H1 (cell line): ENCODE measurements around the gene CLBA1. TPM values are rescaled to one million over a fixed set of nuclear protein-coding genes. Genes with fewer than 3 reads are reported as not detected.

ENCODE experiments used
- CHD1 ChIP-seq: IDR thresholded peaks from 2 replicates; pipeline ENCODE4 v1.6.1; 2012; ENCODE audit warnings: low read depth, low read length, improper control_type of control experiment
- EP300 ChIP-seq, 2 experiments: IDR thresholded peaks; 1 replicate in 1 of 2; 2 replicates in 1 of 2; pipeline ENCODE4 v1.6.1; 2011 to 2012; ENCODE audit warnings: low read depth in 2 of 2, low read length in 2 of 2, mild to moderate bottlenecking in 2 of 2, borderline replicate concordance in 1 of 2, inconsistent platforms in 1 of 2, moderate library complexity in 1 of 2
- FOSL1 ChIP-seq: IDR thresholded peaks from 2 replicates; pipeline ENCODE4 v1.6.1; 2011; ENCODE audit warnings: mild to moderate bottlenecking, low read depth, low read length, moderate library complexity; ENCODE audit not compliant: insufficient read depth
- RAD21 ChIP-seq, 2 experiments: IDR thresholded peaks in 1 of 2; conservative IDR thresholded peaks in 1 of 2; 2 replicates each; pipeline ENCODE4 v1.6.1; 2011; ENCODE audit warnings: low read depth in 2 of 2, low read length in 2 of 2, improper control_type of control experiment in 1 of 2, inconsistent platforms in 1 of 2, mild to moderate bottlenecking in 1 of 2, moderate library complexity in 1 of 2
- SIRT6 ChIP-seq: IDR thresholded peaks from one replicate; pipeline ENCODE4 v1.7.1; 2012; ENCODE audit warnings: low read length, inconsistent platforms
- SP4 ChIP-seq: IDR thresholded peaks from 2 replicates; pipeline ENCODE4 v1.6.1; 2012; ENCODE audit warnings: low read length, inconsistent platforms
- ZNF274 ChIP-seq: IDR thresholded peaks from 2 replicates; pipeline ENCODE4 v1.7.0; 2012; ENCODE audit warnings: low read length, borderline replicate concordance; ENCODE audit errors: extremely low read depth
- polyA plus RNA-seq, 7 experiments: library from polyadenylated mRNA; depleted of rRNA in 3 of 7; stranded (reverse) in 5 of 7; unstranded in 2 of 7; fragments of >200 nt in 5 of 7; fragments of 200-250 nt in 2 of 7; gene quantifications; 1 replicate in 5 of 7; 2 replicates in 1 of 7; 4 replicates in 1 of 7; pipeline versions ENCODE4 v1.2.1 to v1.2.3, GENCODE V29; 2011 to 2013; ENCODE audit warnings: missing spikeins in 2 of 7, mixed read lengths in 2 of 7
- total RNA-seq: library from RNA; stranded (reverse); fragmentation: NEBNext Ultra II Directional; extraction: Animal tissue kit (Norgen Biotek cat#: 25700); gene quantifications from 2 replicates; pipeline ENCODE4 v1.2.1, GENCODE V29; 2021

CLBA1 gene
- total and polyA plus RNA-seq, 2 of the 8 experiments (the other 6 are each of a cell fraction or from before 2014, with no cell fraction given) = 1.6 to 2.4 TPM

DNA sequence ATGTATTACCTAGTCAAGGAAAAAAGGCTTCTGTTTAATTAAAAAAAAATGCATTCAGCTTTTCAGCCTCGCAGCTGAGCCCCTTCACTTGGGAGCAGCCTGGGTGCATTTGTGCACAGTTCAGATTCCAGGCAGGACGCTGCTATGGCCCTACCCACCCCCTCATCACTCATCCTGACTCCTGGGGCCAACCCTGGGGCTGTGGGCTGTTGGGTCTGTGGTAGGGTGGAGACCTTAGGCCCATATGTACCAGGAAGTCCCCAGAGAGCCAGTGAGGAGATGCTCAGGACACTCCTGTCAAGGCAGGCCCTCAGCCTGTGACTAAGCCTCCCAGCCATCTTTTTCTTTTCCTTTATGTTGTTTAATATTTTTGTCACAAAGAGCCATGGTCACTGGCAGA lies 44.6 kb downstream of the CLBA1 start (continued):
- no peak for TF ChIP-seq CHD1
- TF ChIP-seq FOSL1 = no peak
- TF ChIP-seq EP300 (IDR thresholded peaks at IDR 0.05; ENCODE audit: borderline replicate concordance in 1 of 2, low read depth in 2 of 2, low read length in 2 of 2) = no peak
- TF ChIP-seq RAD21 (IDR thresholded peaks at IDR 0.05 in 1 of 2, conservative IDR thresholded peaks at IDR 0.05 in 1 of 2; ENCODE audit: low read depth in 2 of 2, low read length in 2 of 2) = no peak
- no peak for TF ChIP-seq SP4
- no peak for TF ChIP-seq ZNF274
- no peak for TF ChIP-seq SIRT6
